Nephron (organoid): ENCODE results near the gene RPL15.
"Not testable (repeated sequence)": the region's sequence is repeated elsewhere in the genome, so short reads cannot be mapped to it uniquely, and the experiment has no call there.

Source experiments
- H3K27ac Mint-ChIP-seq, 3 experiments: 2 replicates each; pipeline ENCODE4 v1.8.0; 2020; ENCODE audit warnings: mixed read lengths in 3 of 3, mild to moderate bottlenecking in 2 of 3, moderate library complexity in 1 of 3
- H3K27me3 Mint-ChIP-seq: 2 replicates; pipeline ENCODE4 v1.8.0; 2021; ENCODE audit warnings: low read depth, mild to moderate bottlenecking, moderate library complexity, mixed read lengths
- H3K36me3 Mint-ChIP-seq: 2 replicates; pipeline ENCODE4 v1.8.0; 2020; ENCODE audit warnings: low read depth, mixed read lengths
- H3K4me1 Mint-ChIP-seq: 2 replicates; pipeline ENCODE4 v1.8.0; 2020; ENCODE audit warnings: mixed read lengths
- H3K4me3 Mint-ChIP-seq, 3 experiments: 2 replicates each; pipeline ENCODE4 v1.8.0; 2020; ENCODE audit warnings: mild to moderate bottlenecking in 3 of 3, mixed read lengths in 3 of 3, moderate library complexity in 2 of 3
- H3K9me3 Mint-ChIP-seq: 2 replicates; pipeline ENCODE4 v1.8.0; 2020; ENCODE audit warnings: mixed read lengths
- TF ChIP-seq, protein P1 (sequence below), 3 experiments: fragments of 200-600 bp; sonication (generic); IDR thresholded peaks; one replicate each; pipeline ENCODE4 v1.5.0; 2021; ENCODE audit warnings: antibody characterized with exemption in 3 of 3; ENCODE audit not compliant: unreplicated experiment in 3 of 3

RPL15 gene

DNA sequence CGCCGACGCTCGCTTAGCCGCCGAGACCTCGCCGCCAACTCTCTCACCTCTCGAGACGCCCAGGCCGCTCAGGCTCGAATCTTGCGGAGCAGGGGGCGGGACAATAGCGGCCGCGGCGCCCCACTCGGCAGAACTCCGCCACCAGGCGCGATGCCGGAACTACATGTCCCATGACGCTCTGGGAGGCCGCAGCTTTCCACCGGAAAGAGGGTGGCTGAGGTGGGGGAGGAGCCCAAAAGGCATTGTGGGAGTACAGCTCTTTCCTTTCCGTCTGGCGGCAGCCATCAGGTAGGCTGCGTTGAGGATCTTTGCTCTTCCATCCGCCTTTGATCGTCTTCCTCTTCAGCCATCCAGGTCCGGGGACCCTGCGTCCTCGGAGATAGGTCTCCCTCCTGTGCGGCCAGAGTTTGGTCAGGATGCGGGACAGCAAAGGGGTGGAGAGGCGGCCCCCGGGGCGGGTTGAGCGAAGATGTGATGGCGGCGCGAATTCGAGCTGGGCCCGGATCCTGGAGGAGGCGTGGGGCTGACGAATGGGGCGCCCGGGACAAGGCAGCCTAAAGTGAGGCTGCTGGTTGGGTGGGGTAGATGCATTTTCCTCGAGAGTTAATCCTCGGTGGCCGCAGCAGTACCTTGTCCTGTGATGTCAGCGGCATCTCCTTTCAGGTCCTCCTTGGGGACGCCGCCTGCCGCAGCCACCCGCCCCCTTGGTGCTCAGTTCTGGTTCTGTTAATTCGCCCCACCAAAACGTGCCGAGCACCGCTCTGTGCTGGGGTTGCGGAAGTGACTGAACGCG, at the start of gene RPL15, which contains the start of gene NKIRAS1:
TSS of gene RPL15 (plus strand) at position 247 of the 793 bp plus-strand sequence. CDS start 728 bp downstream, outside the sequence.
TSS of gene NKIRAS1 (minus strand) at position 105 of the 793 bp plus-strand sequence. CDS start 6,086 bp downstream, outside the sequence.
- H3K9me3 Mint-ChIP-seq = no peaks in the 10 kb centered on the region
- H3K4me3 Mint-ChIP-seq = peak within 1 kb of the TSS; percentile 100
- H3K27me3 Mint-ChIP-seq = no peaks in the 10 kb centered on the region
- TF ChIP-seq, protein P1, sequence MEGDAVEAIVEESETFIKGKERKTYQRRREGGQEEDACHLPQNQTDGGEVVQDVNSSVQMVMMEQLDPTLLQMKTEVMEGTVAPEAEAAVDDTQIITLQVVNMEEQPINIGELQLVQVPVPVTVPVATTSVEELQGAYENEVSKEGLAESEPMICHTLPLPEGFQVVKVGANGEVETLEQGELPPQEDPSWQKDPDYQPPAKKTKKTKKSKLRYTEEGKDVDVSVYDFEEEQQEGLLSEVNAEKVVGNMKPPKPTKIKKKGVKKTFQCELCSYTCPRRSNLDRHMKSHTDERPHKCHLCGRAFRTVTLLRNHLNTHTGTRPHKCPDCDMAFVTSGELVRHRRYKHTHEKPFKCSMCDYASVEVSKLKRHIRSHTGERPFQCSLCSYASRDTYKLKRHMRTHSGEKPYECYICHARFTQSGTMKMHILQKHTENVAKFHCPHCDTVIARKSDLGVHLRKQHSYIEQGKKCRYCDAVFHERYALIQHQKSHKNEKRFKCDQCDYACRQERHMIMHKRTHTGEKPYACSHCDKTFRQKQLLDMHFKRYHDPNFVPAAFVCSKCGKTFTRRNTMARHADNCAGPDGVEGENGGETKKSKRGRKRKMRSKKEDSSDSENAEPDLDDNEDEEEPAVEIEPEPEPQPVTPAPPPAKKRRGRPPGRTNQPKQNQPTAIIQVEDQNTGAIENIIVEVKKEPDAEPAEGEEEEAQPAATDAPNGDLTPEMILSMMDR (IDR thresholded peaks at IDR 0.05; ENCODE audit: unreplicated experiment in 3 of 3) = peak; percentile 54 to 67 (median 60)
- H3K4me1 Mint-ChIP-seq = peaks cover 50% of the 10 kb centered on the region
- H3K27ac Mint-ChIP-seq = peak within 1 kb of the TSS; percentile 98 to 100 (median 99)
- peaks cover 52% of the 10 kb centered on the region for H3K36me3 Mint-ChIP-seq

DNA sequence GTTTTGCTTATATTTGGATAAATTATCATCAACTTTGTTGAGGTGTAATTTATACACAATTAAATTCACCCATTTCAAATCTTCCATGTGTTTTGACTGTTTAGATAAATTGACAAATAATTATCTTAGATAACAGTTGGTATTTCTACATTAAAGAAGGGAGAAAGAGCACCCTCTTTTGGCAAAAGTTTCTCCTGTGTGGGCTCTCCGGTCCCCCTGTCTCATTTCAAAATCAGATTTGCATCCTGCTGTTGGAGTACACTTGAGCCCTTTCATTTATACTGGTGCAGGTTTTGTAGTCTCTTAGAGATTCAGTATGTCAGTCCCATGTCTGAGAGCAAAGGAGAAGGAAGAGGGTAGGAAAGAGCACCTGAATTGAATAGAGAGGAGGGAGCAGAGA, 49.5 kb upstream of the RPL15 start:
- Mint-ChIP-seq H3K4me3 (no peak overlapping the region), H3K27me3 (no peaks in the 10 kb centered on the region), H3K27ac (peak overlapping the region in 1 of 3 experiments; percentile 10), H3K36me3 (peaks cover 27% of the 10 kb centered on the region), H3K4me1 (peaks cover 57% of the 10 kb centered on the region), H3K9me3 (no peaks in the 10 kb centered on the region)
- TF ChIP-seq, protein P1 (IDR thresholded peaks at IDR 0.05; ENCODE audit: unreplicated experiment in 3 of 3) = peak in 1 of 3 experiments; percentile 14

DNA sequence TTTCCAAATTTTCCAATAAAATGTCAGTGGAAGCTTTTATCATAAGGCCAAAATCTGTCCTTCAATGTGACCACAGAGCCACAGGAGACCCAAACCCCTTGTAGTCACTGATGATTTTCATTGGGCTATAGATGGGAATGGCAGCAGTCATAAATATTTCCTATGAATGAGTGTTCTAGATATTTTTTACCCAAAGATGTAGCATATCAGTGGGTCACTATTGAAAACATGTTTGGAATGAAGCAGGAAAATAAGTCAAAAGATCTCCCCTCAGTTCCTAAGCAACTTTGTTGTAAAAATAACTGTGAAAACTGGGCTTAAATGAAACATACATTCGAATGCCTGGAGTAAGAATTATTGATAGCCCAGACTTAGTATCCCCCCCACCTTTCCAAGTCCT, 49.1 kb upstream of the RPL15 start:
- H3K4me3 Mint-ChIP-seq = no peak overlapping the region
- peaks cover 57% of the 10 kb centered on the region for H3K4me1 Mint-ChIP-seq
- H3K27me3 Mint-ChIP-seq = no peaks in the 10 kb centered on the region
- peak overlapping the region in 1 of 3 experiments; percentile 10 for H3K27ac Mint-ChIP-seq
- H3K36me3 Mint-ChIP-seq = peaks cover 27% of the 10 kb centered on the region
- TF ChIP-seq, protein P1 (IDR thresholded peaks at IDR 0.05; ENCODE audit: unreplicated experiment in 3 of 3) = no peak
- no peaks in the 10 kb centered on the region for H3K9me3 Mint-ChIP-seq

DNA sequence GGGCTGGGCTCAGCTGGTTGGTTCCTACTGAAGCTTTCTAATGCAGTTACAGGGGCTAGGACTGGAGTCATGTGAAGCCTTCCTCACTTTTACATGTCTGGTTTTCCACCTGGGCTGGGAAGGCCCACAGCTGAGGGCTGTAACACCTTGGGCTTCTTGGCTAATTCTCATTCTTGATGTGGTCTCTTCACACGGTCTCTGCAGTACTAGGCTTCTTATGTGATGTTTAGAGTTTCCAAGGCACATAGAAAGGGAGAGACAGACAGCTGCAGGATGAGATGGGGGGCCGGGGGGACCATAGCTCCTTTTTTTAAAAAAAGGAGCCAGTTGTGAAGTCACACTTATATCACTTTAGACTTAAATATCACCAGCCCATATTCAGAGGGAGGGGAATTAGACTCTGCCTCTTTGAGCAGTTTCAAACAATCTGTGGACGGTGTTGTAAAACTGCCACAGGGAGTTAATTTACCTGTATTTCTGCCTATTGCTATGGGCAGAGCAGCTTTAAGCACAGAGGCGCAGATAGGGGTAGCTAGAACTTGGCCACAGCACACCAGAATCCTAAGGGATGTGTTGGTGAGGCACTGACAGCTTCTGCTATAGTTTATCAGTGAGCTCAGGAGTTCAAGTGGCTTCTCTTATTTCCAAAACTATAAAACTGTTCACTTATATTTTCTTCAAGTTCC, 46.8 kb upstream of the RPL15 start:
- TF ChIP-seq, protein P1 (IDR thresholded peaks at IDR 0.05; ENCODE audit: unreplicated experiment in 3 of 3) = no peak
- Mint-ChIP-seq H3K27me3 (no peaks in the 10 kb centered on the region), H3K4me3 (no peak overlapping the region), H3K9me3 (no peaks in the 10 kb centered on the region), H3K27ac (peak overlapping the region in 2 of 3 experiments; percentile 54 to 62), H3K4me1 (peaks cover 57% of the 10 kb centered on the region), H3K36me3 (peaks cover 12% of the 10 kb centered on the region)

DNA sequence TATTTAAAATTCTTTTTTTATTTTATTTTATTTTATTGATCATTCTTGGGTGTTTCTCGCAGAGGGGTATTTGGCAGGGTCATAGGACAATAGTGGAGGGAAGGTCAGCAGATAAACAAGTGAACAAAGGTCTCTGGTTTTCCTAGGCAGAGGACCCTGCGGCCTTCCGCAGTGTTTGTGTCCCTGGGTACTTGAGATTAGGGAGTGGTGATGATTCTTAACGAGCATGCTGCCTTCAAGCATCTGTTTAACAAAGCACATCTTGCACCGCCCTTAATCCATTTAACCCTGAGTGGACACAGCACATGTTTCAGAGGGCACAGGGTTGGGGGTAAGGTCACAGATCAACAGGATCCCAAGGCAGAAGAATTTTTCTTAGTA, 46.3 kb upstream of the RPL15 start:
- not testable (repeated sequence) for H3K4me3 Mint-ChIP-seq, H3K9me3 Mint-ChIP-seq, H3K27me3 Mint-ChIP-seq, H3K27ac Mint-ChIP-seq
- H3K36me3 Mint-ChIP-seq = peaks cover 12% of the 10 kb centered on the region
- peaks cover 55% of the 10 kb centered on the region for H3K4me1 Mint-ChIP-seq

DNA sequence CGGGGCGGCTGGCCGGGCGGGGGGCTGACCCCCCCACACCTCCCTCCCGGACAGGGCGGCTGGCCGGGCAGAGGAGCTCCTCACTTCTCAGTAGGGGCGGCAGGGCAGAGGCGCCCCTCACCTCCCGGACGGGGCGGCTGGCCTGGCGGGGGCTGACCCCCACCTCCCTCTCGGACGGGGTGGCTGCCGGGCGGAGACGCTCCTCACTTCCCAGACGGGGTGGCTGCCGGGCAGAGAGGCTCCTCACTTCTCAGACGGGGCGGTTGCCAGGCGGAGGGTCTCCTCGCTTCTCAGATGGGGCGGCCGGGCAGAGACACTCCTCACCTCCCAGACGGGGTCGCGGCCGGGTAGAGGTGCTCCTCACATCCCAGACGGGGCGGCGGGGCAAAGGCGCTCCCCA, 45.6 kb upstream of the RPL15 start:
- H3K27me3 Mint-ChIP-seq, H3K9me3 Mint-ChIP-seq, H3K4me3 Mint-ChIP-seq, H3K27ac Mint-ChIP-seq: not testable (repeated sequence)
- H3K36me3 Mint-ChIP-seq = peaks cover 16% of the 10 kb centered on the region
- H3K4me1 Mint-ChIP-seq = peaks cover 53% of the 10 kb centered on the region
